Tibial nerve (tissue), 4 donors: ENCODE data around the gene FFAR1. TPM values are rescaled to one million over a fixed set of nuclear protein-coding genes. Genes with fewer than 3 reads are reported as not detected.

Experiments used
- DNase-seq, 2 donors: peaks; one replicate each; pipeline ENCODE4 v3.0.0-alpha.2; 2019; ENCODE audit warnings: low spot score in 2 of 2
- H3K27ac ChIP-seq, 4 donors: fragments of 200-600 bp; sonication (generic) in 3 of 4; one replicate each; pipeline ENCODE4 v1.5.1; 2017 to 2019; ENCODE audit warnings: mild to moderate bottlenecking in 1 of 4
- H3K27me3 ChIP-seq, 2 donors: fragments of 200-600 bp; sonication (generic) in 1 of 2; one replicate each; pipeline versions ENCODE4 v1.5.1 to v1.6.0; 2017 to 2019
- H3K36me3 ChIP-seq, 3 donors: fragments of 200-600 bp; sonication (generic); one replicate each; pipeline ENCODE4 v1.5.1; 2018 to 2019
- H3K4me1 ChIP-seq, 4 donors: fragments of 200-600 bp; sonication (generic) in 3 of 4; one replicate each; pipeline ENCODE4 v1.5.1; 2017 to 2019
- H3K4me3 ChIP-seq, 4 donors: fragments of 200-600 bp; sonication (generic) in 3 of 4; one replicate each; pipeline ENCODE4 v1.5.1; 2017 to 2019; ENCODE audit warnings: mild to moderate bottlenecking in 1 of 4, moderate library complexity in 1 of 4
- H3K9me3 ChIP-seq, 4 donors: fragments of 200-600 bp; sonication (generic) in 3 of 4; one replicate each; pipeline ENCODE4 v1.5.1; 2017 to 2019
- EP300 ChIP-seq, 2 donors: sonication (generic); formaldehyde crosslinking; IDR thresholded peaks; one replicate each; pipeline ENCODE4 v1.6.1; 2017; ENCODE audit warnings: antibody characterized with exemption in 2 of 2, mild to moderate bottlenecking in 1 of 2
- POLR2A ChIP-seq, 2 donors: fragments of 450-650 bp; IDR thresholded peaks; one replicate each; pipeline ENCODE4 v1.6.1; 2017; ENCODE audit warnings: antibody characterized with exemption in 2 of 2, mild to moderate bottlenecking in 2 of 2, moderate library complexity in 2 of 2
- WGBS, 2 donors: methylation state at CpG; one replicate each; pipeline ENCODE4 v1.1.5; 2018; 5-methylcytosine and 5-hydroxymethylcytosine counted together
- total RNA-seq, 4 donors: library from RNA; depleted of rRNA; stranded (reverse); fragments of >200 nt; gene quantifications; one replicate each; pipeline ENCODE4 v1.1.0, GENCODE V29; 2016
- TF ChIP-seq, protein P1 (sequence below), 5 experiments: fragments of 200-600 bp in 3 of 5; fragments of 450-650 bp in 2 of 5; sonication (generic) in 3 of 5; IDR thresholded peaks; one replicate each; pipeline ENCODE4 v1.5.1; 2016 to 2019; ENCODE audit warnings: antibody characterized with exemption in 5 of 5, mild to moderate bottlenecking in 3 of 5, moderate library complexity in 2 of 5

FFAR1 gene
- total RNA-seq, 4 donors from 2014 or later = 0.59 TPM; not detected in 3

DNA sequence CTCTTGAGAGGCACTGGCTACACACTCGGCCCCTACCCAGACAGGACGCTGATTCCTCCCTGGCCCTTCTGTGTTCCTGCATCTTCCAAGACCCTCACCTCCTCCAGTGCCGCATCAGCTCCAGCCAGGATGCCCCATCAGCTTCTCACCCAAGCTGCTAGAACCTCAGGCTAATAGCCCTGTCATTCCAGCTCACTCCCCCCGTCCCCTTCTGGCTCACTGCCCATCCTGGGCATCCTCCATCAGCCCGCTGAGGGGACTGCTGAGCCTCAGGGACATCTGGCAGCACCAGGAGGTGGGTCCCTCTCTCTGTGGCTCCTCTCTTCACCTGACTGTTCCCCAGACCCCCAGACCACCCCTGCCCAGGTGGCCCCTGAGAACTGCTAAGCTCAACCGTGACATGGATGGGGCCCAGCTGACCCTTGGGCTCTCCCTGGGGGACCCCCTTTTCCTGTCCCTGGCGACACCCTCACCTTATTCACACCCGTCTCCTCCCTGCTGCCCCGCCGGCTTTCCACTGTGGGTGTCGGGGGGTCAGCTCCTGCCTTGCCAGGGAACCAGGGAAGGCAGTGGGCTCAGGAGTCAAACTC is 15.4 kb downstream of the FFAR1 start:
- no peak for DNase-seq
- H3K4me1 ChIP-seq = peaks cover 0 to 2% (median 0%) of the 10 kb centered on the region in 4 donors
- 69 to 81% methylated on average over 9 to 11 of the region's 11 CpGs for WGBS, 2 donors
- H3K9me3 ChIP-seq = no peaks in the 10 kb centered on the region
- no peak overlapping the region for H3K4me3 ChIP-seq
- TF ChIP-seq POLR2A (IDR thresholded peaks at IDR 0.05) = no peak
- TF ChIP-seq, protein P1, sequence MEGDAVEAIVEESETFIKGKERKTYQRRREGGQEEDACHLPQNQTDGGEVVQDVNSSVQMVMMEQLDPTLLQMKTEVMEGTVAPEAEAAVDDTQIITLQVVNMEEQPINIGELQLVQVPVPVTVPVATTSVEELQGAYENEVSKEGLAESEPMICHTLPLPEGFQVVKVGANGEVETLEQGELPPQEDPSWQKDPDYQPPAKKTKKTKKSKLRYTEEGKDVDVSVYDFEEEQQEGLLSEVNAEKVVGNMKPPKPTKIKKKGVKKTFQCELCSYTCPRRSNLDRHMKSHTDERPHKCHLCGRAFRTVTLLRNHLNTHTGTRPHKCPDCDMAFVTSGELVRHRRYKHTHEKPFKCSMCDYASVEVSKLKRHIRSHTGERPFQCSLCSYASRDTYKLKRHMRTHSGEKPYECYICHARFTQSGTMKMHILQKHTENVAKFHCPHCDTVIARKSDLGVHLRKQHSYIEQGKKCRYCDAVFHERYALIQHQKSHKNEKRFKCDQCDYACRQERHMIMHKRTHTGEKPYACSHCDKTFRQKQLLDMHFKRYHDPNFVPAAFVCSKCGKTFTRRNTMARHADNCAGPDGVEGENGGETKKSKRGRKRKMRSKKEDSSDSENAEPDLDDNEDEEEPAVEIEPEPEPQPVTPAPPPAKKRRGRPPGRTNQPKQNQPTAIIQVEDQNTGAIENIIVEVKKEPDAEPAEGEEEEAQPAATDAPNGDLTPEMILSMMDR (IDR thresholded peaks at IDR 0.05) = no peak
- TF ChIP-seq EP300 (IDR thresholded peaks at IDR 0.05) = no peak
- H3K27me3 ChIP-seq = peaks cover 0 to 11% of the 10 kb centered on the region in 2 donors
- no peak overlapping the region for H3K27ac ChIP-seq
- no peaks in the 10 kb centered on the region for H3K36me3 ChIP-seq

DNA sequence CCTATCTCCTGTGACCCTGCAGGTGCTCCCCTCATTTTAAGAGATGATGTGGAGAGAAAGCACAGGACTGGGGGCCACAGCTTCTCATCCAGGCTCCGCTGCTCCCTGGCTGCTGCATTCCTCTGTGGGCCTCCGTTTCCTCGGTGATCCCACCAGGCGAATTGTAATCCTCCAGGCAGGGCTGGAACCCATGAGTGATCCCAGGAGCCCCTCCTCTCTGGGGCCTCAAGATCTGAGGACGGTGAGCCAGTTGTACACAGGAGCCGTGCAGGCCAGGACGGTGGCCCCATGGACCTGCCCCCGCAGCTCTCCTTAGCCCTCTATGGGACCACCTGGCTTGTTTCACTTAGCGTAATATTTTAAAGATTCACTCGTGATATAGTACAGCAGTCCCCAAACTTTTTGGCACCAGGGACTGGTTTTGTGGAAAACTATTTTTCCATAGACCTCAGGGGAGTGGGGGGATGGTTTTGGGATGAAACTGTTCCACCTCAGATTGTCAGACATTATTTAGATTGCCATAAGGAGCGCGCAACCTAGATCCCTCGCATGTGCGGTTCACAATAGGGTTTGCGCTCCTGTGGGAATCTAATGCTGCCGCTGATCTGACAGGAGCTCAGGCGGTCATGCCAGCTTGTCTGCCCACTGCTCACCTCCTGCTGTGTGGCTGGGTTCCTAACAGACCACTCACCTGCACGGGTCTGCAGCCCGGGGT is 16.2 kb downstream of the FFAR1 start:
- no peak overlapping the region for H3K27ac ChIP-seq
- no peaks in the 10 kb centered on the region for H3K9me3 ChIP-seq
- H3K4me3 ChIP-seq = no peak overlapping the region
- no peaks in the 10 kb centered on the region for H3K36me3 ChIP-seq
- WGBS, 2 donors = 79 to 82% methylated on average over 19 of the region's 19 CpGs
- no peak for DNase-seq
- TF ChIP-seq EP300 (IDR thresholded peaks at IDR 0.05) = no peak
- TF ChIP-seq, protein P1 (IDR thresholded peaks at IDR 0.05) = no peak
- no peak for TF ChIP-seq POLR2A (IDR thresholded peaks at IDR 0.05)
- no peaks in the 10 kb centered on the region for H3K4me1 ChIP-seq
- H3K27me3 ChIP-seq = peaks cover 0 to 11% of the 10 kb centered on the region in 2 donors

DNA sequence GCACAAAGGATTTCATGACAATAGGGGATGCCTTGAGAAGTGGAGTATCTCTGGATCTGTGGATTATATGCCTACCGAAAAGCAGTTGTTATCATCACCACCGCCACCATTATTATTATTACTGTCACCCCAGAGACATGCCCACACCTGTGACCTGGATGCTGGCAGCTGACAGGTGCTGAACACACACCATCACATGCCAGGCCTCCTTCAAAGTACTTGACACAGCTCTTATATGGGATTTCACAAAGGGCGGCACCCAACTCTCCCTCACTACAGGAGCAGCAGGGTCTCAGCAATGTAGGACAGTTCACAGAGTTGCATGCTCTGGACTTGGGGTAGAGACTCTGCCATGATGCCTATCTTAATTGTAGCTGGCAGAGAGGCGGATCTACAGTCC is 17.6 kb downstream of the FFAR1 start:
- TF ChIP-seq, protein P1 (IDR thresholded peaks at IDR 0.05) = no peak
- TF ChIP-seq EP300 (IDR thresholded peaks at IDR 0.05) (no peak), POLR2A (IDR thresholded peaks at IDR 0.05) (no peak)
- H3K27me3 ChIP-seq = peaks cover 0 to 11% of the 10 kb centered on the region in 2 donors
- DNase-seq = no peak
- WGBS, 2 donors = 93 to 97% methylated on average over 4 of the region's 4 CpGs
- no peak overlapping the region for H3K27ac ChIP-seq
- H3K9me3 ChIP-seq = peaks cover 0 to 3% (median 0%) of the 10 kb centered on the region in 4 donors
- H3K4me1 ChIP-seq = no peaks in the 10 kb centered on the region
- H3K36me3 ChIP-seq = no peaks in the 10 kb centered on the region
- H3K4me3 ChIP-seq = no peak overlapping the region

DNA sequence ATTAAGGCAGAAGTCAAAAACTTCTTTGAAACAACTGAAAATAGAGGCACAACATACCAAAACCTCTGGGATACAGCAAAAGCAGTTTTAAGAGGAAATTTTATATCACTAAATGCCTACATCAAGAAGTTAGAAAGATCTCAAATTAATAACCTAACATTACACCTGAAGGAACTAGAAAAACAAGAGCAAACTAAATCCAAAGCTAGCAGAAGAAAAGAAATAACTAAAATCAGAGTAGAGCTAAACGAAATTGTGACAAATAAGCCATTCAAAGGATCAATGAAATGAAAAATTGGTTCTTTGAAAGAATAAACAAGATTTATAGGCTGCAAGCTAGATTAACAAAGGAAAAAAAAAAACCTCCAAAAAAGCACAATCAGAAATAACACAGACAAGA is 20.7 kb downstream of the FFAR1 start:
- Histone ChIP-seq H3K4me1 (no peaks in the 10 kb centered on the region), H3K4me3 (no peak overlapping the region), H3K36me3 (no peaks in the 10 kb centered on the region), H3K27ac (no peak overlapping the region), H3K27me3 (peaks cover 0 to 5% of the 10 kb centered on the region in 2 donors), H3K9me3 (peaks cover 0 to 3% (median 0%) of the 10 kb centered on the region in 4 donors)
- DNase-seq = no peak
- TF ChIP-seq, protein P1 (IDR thresholded peaks at IDR 0.05) = no peak
- no peak for TF ChIP-seq EP300 (IDR thresholded peaks at IDR 0.05)
- TF ChIP-seq POLR2A (IDR thresholded peaks at IDR 0.05) = no peak
- 52 to 58% methylated on average over 1 of the region's 1 CpG for WGBS, 2 donors

DNA sequence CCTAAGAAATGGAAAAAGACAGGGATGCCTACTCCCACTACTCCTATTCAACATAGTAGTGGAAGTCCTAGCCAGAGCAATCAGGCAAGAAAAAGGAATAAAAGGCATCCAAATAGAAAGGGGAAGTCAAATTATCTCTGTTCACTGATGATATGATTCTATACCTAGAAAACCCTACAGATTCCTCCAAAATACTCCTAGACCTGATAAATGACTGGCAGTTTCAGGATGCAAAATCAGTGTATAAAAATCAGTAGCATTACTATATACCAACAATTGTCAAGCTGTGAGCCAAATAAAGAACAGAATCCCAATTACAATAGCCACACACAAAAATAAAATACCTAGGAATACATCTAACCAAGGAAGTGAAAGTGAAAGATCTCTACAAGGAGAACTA is 21.8 kb downstream of the FFAR1 start:
- peaks cover 0 to 3% (median 0%) of the 10 kb centered on the region in 4 donors for H3K9me3 ChIP-seq
- TF ChIP-seq, protein P1 (IDR thresholded peaks at IDR 0.05) = no peak
- TF ChIP-seq POLR2A (IDR thresholded peaks at IDR 0.05) (no peak), EP300 (IDR thresholded peaks at IDR 0.05) (no peak)
- no peaks in the 10 kb centered on the region for H3K27me3 ChIP-seq
- no peaks in the 10 kb centered on the region for H3K4me1 ChIP-seq
- no peaks in the 10 kb centered on the region for H3K36me3 ChIP-seq
- no peak overlapping the region for H3K4me3 ChIP-seq
- no peak overlapping the region for H3K27ac ChIP-seq
- no peak for DNase-seq
